Activated CD4-positive, alpha-beta T cell treated with anti-CD3 and anti-CD28 coated beads for 4 hours (primary cell): ENCODE results near the gene DCAF11.
A peak's percentile ranks its signal among the peaks of the same experiment; 100 is the strongest.

Experiments used
- DNase-seq, 2 donors: peaks; one replicate each; pipeline ENCODE4 v3.0.0-alpha.2; 2020

The DCAF11 gene

DNA sequence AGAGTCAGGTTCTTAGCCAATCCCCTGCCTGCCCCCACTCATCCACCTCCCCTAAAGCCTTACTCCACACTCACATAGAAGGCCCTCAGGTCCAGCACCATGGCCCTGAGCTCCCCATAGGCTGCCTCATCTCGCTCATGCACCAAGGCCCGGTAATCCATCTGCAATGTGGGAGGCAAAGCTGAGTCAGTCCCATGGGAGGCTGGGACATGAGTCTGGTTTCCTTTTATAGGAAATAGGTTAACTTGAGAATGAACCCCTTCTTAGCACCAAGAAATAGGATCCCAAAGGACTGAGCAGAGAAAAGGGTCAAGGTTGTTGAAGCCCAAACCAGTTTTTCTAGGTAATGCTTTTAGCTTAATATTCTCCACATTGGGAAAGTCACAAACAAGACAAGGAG is 28.9 kb downstream of the DCAF11 start:
- no peak for DNase-seq

DNA sequence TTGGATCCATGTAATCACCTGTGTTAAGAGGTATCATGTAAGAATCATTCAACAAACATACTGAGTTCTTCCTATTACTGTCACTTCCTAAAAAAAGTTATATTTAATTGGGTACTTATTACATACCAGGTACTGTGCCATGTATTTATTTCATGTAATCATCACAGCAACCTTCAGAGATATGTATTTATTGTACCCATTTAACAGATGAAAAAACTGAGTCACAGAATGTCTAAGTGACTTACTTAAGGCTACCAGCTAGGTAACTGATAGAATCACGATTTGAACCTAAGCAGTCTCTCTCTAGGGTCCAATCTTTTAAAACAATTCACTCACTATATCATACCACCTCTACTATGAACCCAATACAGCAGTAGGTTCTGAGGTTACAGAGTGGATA is 29.9 kb downstream of the DCAF11 start:
- no peak for DNase-seq

- no peak for DNase-seq
Observed at GRCh38 chr14:24145219-24145618, 30.6 kb downstream of the DCAF11 start.

- DNase-seq = no peak
Observed at GRCh38 chr14:24145690-24146452, 31.3 kb downstream of the DCAF11 start.

GRCh38 chr14:24146453-24146977 is 31.9 kb downstream of the DCAF11 start, which contains the start of gene PSME2:
Gene PSME2 (minus strand): TSS chr14:24146610. CDS start chr14:24146581, 29 bp downstream.
- peak; percentile 78 to 83 for DNase-seq

DNA sequence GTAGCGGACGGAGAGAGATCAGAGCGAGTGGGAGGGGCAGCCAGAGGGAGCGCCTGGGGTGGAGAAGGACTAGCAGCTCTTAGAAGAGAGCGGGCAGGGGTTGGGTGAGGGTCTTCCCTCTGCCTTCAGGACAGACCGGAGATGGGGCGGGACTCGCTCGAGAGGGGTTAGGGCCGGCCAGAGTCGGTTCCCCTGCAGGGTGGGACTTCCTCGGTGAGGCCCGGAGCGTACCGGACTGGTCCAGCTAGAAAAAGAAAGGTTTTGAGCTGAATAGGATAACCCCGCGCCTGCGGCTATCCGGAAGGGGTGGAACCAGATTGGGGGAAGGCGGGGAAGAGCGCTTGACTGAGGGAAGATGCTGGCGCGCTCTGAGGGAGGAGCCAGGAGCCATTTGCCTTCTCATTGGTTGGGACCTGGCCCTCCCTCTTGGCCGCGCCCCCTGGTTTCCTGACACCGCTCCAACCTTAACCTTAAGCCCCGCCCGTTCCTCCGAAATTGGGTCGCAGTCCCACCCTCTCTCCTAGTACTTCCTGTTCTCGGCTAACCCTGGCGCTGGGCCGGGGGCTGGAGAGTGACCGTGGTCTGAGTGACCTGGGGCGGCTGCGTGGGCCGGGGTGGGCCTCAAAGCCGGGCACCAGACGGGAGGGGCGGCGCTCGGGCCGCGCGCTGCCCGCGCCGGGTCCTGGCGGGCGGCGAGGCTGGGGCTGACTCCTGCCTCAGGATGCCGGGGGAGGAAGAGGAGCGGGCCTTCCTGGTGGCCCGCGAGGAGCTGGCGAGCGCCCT is 32.6 kb downstream of the DCAF11 start, which contains the start of gene RNF31:
Gene RNF31 (plus strand): TSS at position 521 of the 783 bp plus-strand sequence. CDS start 201 bp downstream, at position 722.
- DNase-seq = peak; percentile 98

- no peak for DNase-seq
Observed at GRCh38 chr14:24147761-24148428, 33.3 kb downstream of the DCAF11 start.

- no peak for DNase-seq
Observed at GRCh38 chr14:24149302-24149969, 34.9 kb downstream of the DCAF11 start.

GRCh38 chr14:24150061-24150460 is 35.5 kb downstream of the DCAF11 start:
- DNase-seq = no peak

- DNase-seq = no peak
Observed at GRCh38 chr14:24150567-24150966, 36.0 kb downstream of the DCAF11 start.

DNA sequence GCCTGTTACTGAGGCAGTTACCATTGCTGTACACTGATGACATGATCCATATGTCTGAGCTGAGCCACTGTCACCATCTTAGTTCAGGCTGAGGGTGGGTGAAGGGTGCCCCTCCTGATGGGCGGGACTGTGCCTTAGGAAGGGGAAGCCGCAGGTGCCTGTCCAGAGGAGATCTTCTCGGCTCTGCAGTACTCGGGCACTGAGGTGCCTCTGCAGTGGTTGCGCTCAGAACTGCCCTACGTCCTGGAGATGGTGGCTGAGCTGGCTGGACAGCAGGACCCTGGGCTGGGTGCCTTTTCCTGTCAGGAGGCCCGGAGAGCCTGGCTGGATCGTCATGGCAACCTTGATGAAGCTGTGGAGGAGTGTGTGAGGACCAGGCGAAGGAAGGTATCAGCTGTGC is 36.4 kb downstream of the DCAF11 start:
- no peak for DNase-seq

DNA sequence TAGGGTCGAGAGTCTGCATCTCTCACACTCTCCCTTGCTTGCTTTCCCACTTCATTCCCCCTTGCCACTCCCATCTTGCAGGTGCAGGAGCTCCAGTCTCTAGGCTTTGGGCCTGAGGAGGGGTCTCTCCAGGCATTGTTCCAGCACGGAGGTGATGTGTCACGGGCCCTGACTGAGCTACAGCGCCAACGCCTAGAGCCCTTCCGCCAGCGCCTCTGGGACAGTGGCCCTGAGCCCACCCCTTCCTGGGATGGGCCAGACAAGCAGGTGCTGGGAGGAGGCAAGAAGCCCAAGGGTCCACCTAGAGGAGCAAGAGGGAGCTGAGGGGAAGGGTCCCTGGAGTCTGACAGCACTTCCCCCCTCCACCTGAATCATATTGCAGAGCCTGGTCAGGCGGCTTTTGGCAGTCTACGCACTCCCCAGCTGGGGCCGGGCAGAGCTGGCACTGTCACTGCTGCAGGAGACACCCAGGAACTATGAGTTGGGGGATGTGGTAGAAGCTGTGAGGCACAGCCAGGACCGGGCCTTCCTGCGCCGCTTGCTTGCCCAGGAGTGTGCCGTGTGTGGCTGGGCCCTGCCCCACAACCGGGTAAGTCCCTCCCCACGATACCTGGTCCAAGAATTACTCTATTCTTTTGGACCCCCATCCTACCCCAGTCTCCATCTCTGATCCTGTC is 37.0 kb downstream of the DCAF11 start:
- DNase-seq = no peak

DNA sequence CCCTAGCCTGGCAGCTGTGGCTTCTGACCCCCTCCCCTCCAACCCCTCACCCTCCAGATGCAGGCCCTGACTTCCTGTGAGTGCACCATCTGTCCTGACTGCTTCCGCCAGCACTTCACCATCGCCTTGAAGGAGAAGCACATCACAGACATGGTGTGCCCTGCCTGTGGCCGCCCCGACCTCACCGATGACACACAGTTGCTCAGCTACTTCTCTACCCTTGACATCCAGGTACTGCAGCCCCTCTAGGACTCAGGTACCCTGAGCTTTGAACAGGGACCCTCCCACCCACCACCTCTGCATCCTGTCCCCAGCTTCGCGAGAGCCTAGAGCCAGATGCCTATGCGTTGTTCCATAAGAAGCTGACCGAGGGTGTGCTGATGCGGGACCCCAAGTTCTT is 40.5 kb downstream of the DCAF11 start:
- no peak for DNase-seq

GRCh38 chr14:24156840-24157239 is 42.3 kb downstream of the DCAF11 start:
- no peak for DNase-seq

DNA sequence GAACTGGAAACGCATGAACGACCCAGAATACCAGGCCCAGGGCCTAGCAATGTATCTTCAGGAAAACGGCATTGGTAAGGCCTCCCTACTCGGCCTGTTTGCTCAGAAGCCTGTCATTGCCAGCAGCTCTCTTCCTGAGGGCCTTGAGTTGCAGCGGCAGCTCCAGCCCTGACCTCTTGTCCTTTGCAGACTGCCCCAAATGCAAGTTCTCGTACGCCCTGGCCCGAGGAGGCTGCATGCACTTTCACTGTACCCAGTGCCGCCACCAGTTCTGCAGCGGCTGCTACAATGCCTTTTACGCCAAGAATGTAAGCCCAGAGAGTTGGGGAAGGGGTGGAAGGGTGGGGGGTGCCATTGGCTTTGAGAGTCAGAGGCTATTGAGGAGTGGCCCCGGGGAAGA is 42.8 kb downstream of the DCAF11 start:
- DNase-seq = no peak

DNA sequence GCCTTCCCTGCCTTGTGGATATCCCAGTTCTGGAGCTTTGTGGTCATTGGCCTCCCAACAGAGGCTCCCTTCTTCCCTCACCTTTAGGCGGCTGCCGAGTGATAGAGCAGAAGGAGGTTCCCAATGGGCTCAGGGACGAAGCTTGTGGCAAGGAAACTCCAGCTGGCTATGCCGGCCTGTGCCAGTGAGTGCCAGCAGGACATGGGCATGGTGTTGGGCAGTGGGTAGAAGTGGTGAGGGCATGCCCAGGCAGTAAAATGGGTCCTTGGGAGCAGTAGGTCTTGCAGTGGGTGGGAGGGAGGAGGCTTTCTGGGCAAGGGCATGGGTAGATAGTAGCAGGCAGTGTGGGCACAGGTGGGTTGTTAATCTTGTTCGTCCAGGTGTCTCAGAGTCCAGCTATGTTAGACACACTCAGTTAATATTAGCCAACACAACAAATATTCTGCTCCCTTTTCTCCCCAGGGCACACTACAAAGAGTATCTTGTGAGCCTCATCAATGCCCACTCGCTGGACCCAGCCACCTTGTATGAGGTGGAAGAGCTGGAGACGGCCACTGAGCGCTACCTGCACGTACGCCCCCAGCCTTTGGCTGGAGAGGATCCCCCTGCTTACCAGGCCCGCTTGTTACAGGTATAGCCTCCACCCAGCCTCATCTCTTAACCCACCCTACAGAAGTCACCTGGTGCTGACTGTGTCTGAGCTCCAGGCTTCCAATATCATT is 45.4 kb downstream of the DCAF11 start:
- no peak for DNase-seq

DNA sequence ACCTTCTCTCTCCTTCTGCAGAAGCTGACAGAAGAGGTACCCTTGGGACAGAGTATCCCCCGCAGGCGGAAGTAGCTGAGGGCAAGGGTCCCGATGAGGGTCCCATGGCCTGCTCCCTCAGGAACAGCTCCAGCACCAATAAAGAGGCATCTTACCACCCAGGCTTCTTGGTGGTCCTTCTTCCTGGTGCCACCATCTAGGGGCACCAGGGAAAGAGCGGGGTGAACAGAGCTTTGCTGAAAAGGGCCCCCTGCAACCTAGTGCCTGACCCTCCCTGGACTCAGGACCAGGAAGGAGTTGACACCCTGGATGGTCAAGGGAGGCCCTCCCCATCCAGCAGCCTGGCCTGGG is 45.9 kb downstream of the DCAF11 start:
- DNase-seq = no peak

- DNase-seq = peak; percentile 97 to 99
Observed at GRCh38 chr14:24160850-24161804, 46.5 kb downstream of the DCAF11 start, which contains the start of gene IRF9. Gene IRF9 (plus strand): TSS chr14:24161265. CDS start chr14:24162145, 880 bp downstream.

- no peak for DNase-seq
Observed at GRCh38 chr14:24162093-24162492, 47.5 kb downstream of the DCAF11 start.

- DNase-seq = no peak
Observed at GRCh38 chr14:24164518-24164991, 50.0 kb downstream of the DCAF11 start.
